HCEC 1CT (cell line): ENCODE measurements around the gene TMEM131L.
A peak's percentile ranks its signal among the peaks of the same experiment; 100 is the strongest.
"Not testable (repeated sequence)": the region's sequence is repeated elsewhere in the genome, so short reads cannot be mapped to it uniquely, and the experiment has no call there.

Experiments
- DNase-seq: peaks from one replicate; pipeline ENCODE4 v3.0.0-alpha.2; 2017

Gene TMEM131L

DNA sequence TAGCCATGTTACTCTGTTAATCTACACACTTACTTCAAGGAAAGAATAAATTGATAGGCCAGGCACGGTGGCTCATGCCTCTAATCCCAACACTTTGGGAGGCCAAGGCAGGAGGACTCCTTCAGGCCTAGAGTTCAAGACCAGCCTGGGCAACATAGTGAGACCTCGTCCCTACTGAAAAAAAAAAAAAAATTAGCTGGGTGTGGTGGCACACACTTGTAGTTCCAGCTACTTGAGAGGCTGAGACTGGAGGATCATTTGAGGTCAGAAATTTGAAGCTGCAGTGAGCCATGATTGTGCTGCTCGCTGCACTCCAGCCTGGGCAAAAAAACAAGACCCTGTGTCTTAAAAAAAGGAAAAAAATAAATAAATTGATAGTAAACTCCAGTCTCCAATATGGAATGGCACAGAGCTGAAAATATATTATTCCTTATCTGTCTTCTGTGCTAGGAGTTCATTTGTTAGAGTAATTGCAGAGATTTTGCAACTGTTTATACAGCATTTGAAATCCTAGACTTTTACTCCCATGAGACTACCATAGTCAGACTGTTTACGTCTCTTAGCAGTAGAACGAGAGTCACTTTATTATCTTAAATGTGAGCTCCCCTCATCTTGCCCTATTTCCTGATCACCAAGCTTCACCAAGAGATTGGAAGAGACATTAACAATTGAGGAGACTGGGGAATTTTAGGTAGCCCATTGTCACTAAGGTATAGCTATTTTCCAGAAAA lies 18.8 kb upstream of the TMEM131L start:
- no peak for DNase-seq

DNA sequence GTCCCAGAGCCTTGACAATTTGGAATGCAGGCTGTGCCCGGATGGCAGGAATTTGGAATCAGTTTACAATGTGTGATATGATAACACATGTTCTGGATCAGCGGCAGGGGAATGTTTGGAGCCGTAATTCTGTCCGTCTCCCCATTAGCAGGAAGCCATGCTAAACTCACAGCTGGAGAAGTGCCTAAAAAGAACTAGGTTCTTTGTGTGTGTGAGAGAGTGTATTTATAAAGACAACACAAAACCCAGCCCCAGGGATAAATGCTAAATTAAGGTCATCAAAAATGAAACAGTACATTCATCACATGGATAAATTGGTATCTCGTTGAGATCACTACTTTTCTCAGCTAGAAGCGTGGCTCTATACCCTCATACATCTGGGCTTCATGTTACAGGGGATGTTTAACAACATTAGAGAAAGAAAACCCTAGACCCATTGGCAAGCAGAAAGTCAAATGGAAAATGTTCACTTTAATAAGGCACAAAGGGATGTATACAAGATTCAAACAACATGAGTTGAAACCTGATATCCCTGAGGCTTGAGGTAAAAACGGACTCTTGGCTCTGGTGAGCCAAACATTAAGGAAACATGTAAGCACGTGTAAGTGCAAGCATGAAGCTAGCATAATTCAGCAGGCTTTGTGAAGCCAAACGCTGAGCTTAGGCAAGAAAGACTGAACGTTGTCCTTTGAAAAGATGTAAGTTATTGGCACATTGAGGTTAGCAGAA lies 18.0 kb upstream of the TMEM131L start:
- no peak for DNase-seq

DNA sequence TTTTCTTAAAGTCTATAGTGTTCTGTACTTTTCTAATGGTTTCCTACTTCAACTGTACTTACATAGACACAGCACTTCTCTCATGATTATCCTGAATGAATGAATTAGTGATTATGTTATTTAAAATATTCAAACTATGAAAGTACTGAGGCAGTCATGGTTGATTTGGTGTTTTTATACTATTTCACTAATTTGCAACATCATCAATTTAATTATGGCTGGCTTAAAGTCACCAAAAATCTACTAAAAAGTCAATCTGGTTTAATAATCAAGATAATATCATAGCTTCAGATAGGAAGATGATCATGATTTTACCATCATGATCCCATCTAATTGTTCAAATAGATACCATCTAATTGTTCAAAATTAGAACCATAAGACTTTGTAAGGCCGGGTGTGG lies 16.8 kb upstream of the TMEM131L start:
- no peak for DNase-seq

DNA sequence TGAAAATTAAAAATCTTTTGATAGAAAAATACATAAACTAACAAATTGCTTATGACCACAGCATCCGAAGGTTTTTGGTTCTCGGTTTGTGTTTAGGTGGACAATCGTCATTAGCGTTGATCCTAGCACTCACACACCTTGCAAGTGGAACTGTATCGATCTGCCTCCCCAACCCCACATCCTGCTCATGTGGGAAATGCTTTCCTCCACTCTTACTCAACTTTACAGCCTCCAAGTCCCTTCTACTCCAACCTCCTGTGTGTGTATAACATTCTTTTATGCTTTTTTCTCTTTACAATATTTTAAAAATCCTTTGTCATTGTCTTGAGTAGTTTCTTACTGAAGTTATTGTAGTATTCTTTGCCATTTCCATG lies 15.6 kb upstream of the TMEM131L start:
- DNase-seq, result no peak

DNA sequence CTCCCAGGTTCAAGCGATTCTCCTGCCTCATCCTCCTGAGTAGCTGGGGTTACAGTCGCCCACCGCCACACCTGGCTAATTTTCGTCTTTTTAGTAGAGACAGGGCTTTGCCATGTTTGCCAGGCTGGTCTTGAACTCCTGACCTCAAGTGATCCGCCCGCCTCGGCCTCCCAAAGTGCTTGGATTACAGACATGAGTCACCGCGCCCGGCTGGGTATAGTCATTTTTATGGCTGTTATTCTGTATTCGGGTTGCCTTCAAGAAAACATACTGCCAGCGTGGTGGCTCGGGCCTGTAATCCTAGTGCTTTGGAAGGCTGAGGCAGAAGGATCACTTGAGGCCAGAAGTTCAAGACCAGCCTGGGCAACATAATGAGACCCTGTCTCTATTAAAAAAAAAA lies 15.0 kb upstream of the TMEM131L start:
- not testable (repeated sequence) for DNase-seq

DNA sequence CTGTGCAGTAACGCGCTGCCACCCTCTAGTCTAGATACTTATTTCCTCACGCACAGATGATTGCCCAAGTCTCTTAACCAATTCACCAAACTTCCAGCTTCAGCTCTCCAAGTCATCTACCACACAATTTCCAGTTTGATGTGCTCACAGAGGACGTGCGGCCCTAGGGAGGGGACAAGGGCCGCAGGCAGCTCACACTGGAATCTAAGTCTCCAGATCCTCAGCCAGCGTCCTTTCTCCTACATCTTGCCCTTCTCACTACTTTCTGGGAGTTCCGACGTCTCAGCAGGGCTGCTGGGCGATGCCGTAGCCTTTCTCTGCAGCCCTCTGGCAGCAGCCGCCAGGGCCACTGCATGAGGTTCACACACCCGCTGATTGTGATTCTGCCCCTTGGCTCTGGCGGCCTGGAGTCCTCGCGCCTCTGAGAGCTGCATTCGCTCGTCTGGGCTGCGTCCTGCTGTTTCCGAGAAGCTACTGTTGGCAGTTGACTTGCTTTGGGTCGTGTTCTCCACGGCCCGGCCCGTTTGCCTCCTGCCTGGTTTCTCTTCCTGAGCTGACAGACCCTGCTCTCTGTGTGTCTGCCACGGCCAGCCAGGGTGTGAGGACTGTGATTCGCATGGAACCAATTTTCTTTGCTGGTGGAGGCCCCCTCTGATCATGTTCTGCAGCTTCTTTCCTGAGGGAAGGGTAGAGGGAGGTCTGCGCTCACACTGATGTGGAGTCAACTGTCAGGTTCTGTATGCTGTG lies 14.1 kb upstream of the TMEM131L start:
- no peak for DNase-seq

DNA sequence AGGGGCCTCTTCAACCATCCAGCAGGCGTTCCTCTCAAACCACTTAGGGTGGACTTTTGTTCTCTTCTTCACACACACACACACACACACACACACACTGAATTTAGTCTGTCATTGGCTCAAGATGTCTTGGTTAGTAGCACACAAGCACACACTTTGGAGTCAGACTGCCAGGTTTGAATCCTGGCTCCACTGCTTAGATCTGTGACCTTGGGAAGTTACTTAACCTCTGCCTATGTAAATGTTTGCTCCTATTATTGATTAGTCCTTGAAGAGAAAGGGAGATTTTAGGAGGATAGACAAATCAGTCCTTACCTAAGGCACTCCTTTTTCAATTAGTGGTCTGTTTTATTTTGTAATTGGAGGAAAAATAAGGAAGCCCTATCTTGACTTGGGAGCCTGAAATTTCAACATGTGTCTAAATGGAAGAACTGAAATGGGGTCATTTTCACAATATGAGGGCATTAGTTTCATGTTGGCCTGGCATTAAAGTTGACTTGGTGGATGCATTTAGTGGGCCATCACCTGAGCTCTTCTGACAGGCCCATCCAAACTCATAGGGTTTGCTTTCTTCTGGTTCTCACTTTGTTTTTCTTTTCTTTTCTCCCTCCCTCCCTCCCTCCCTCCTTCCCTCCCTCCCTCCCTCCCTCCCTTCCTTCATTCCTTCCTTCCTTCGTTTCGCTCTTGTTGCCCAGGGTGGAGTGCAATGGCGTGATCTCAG lies 13.3 kb upstream of the TMEM131L start:
- DNase-seq, result no peak

DNA sequence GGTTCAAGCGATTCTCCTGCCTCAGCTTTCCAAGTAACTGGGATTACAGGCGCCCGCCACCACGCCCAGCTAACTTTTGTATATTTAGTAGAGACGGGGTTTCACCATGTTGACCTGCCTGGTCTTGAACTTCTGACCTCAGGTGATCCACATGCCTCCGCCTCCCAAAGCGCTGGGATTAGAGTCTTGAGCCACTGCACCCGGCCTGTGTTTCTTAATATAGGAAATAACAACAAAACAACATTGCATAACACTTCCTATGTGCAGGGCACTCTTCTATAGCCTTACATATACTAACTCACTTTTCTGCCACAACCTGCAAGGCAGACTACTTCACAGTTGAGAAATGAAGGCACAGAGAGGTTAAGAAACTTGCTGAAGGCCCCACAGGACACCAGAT lies 12.8 kb upstream of the TMEM131L start:
- DNase-seq, result no peak

DNA sequence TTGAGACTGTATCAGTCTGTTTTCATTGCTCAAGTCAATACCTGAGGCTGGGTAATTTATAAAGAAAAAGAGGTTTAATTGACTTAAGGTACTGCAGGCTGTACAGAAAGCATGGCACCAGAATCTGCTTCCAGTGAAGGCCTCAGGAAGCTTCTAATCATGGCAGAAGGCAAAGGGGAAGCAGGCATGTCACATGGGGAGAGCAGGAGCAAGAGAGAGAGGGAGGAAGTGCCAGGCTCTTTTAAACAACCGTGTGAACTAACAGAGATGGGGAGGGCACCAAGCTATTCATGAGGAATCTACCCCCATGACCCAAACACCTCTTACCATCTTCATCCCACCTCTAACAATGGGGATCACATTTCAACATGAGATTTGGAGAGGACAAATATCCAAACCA lies 7.2 kb upstream of the TMEM131L start:
- no peak for DNase-seq

DNA sequence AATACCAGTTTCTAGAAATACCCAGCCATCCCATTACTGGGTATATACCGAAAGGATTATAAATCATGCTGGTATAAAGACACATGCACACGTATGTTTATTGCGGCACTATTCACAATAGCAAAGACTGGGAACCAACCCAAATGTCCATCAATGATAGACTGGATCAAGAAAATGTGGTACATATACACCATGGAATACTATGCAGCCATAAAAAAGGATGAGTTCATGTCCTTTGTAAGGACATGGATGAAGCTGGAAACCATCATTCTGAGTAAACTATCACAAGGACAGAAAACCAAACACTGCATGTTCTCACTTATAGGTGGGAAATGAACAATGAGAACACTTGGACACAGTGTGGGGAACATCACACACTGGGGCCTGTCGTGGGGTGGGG lies 4.6 kb upstream of the TMEM131L start:
- DNase-seq, result not testable (repeated sequence)

DNA sequence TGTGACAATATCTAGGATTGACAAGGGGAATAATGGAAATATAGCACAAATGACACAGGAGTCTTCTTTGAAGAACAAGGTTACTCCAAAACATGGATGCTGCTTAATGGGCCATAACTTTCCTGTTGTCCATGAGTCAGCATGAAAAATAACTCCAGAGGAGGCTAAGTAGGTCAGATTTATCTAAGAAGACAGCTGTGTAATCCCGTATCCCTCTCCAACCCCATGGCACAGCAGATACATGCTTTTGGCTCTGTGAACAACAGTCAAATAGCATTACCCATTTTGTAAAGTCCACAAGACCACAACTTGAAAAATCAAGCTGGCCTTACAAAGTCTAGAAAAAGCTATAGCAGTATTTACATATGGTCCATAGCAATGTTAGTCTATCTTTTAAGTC lies 2.1 kb upstream of the TMEM131L start:
- no peak for DNase-seq

DNA sequence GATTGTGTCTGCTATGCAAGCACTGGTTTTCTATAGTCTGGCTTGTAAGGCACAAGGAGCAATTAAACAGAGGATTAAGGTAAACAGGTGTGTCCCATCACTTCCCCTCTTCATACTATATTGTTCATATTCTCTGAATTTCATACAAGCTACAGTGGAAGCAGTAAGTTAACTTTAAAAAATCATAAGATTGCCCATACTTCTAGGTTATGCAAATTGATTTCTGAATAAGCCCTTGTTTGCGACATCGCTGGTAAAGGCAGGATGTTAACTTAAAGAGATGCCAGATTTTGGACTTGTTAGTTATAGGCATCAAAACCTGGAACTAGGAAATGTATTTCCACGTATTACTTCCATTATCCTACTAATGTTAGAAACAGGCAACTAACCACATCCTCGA lies 1.0 kb upstream of the TMEM131L start:
- DNase-seq, result no peak

DNA sequence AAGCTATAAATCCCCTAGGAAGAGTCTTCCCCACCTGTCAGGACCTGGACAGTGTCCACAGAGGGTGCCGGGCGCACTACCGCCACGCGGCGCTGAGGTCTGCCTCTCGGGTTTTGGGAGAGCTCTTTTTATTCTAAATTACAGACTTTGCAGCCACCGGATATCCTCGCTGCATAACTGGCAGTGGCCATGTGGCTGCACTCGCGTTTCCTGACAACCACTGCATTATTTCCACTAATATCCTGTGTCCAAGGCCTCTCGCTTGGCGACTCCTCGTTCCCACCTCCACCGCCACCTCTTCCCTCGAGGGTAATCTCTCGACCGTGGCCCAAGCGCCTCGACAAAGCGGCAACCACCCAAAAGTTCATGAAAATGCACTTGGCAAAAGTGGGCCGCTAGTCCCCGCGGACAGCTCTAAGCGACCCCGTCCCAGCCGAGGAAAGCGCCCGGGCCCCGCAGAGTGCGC lies 512 bp upstream of the TMEM131L start:
- DNase-seq, result peak; percentile 28

DNA sequence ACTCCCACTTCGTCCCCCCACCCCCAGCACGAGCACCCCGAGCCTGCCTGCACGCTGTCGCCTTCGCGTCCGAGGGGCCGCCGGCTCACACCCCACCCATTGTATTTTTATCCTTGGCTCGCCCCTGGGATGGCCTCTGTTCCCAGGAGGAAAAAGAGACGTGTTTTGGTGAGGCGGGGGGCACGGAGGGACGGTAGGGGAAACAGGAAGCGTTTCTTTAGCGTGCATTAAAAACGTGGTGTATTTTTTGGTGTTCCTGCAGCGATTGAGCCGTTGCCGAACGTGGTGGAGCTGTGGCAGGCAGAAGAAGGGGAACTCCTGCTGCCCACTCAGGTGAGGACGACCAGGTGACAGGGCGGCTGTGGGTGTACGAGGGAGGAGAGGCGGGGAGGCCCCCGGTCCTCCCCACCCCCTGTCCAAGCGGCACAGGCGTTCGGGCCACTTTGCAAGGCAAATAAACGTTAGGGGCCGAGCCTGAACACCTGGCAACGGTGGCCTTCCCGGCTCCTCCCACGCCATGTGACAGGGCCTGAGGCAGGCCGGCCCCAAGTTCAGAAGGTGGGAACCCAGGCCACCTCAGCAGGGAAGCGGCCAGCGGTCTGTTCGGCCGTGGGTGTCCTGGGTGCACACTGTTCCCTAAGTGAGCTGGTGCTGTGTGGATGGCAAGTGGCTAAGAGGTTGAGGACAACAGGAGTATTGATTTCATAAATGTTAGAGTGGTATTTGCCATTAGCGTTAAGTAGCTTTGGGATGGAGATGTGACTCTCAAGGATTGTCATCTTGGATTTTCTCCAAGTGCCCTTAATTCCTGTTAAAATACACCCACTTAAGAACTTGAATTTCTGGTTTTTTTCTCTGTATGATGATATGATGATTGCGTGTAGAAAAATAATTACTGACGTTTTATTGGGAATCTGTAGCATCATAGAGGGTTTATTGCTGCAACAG lies 1.1 kb downstream of the TMEM131L start:
- no peak for DNase-seq

DNA sequence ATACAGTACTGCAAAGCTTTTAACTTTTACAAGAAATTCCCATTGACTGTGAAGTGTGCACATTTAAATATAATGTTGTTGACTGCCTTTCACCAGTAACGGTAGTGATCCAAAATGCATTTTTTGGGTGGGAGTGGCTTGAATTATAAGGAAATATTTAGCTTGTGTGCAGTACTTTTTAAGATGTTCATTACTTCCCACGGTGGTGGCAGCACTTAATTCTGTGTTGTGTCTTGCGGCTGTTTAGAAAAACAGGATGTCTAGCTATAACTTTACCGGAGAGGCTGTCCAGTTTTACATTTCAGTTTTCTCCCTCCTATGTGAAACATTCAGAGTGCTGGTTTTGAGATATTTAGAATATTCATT lies 1.7 kb downstream of the TMEM131L start:
- DNase-seq, result no peak

DNA sequence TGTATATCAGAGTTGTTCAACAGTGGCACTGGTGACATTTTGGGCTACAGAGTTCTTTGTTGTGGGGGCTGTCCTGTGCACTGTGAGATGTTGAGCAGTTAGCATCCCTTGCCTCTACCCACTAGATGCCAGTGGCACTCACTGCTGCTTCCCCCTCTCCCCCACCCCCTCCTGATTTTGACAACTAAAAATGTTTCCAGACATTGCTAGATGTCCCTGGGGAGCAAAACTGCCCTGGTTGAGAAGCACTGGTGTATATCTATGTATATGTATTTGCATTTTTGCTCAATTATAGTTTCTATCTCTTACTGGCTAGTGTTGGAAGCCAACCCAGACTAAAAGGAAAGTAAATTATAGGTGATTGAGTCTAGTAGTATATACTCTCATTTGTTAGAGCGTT lies 2.4 kb downstream of the TMEM131L start:
- DNase-seq, result no peak

DNA sequence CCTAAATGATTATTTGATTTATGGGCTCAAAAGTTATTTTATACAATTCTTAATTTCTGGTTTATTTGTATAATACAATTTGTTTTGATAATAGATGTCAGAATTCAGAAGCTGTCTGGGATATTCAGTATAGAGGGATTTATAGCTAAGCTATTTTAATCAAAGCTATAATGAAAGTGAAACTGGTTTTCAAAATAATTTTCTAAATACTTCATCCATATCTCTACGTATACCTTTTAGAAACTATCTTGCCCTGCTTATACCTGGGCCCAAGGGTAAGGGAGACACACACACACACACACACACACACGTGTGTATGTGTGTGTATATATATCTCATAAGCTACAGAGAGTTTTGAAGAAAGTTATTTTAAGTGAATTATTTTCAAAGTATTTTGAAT lies 2.9 kb downstream of the TMEM131L start:
- no peak for DNase-seq

DNA sequence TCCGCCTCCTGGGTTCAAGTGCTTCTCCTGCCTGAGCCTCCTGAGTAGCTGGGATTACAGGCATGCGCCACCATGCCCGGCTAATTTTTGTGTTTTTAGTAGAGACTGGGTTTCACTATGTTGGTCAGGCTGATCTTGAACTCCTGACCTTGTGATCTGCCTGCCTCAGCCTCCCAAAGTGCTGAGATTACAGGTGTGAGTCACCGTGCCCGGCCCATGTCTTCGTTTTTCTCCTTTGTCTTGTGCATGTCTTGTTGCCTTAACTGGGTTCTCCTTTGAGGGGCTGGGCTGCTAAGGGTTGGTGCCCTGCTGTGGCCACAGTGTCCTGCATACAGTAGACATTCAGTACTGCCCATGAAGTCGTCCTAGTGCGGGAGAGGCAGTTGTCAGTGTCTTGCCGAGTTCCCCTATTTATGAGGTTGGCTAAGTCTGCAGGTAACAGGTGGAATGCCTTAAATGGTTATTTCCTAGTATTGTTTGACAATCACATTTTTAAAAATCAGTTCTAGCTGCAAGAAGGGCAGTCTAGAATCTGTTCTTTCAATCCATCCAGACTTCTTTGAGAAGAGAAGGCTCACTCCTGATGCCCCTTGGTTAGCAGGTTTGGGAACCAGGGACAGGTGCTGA lies 5.0 kb downstream of the TMEM131L start:
- DNase-seq, result not testable (repeated sequence)

DNA sequence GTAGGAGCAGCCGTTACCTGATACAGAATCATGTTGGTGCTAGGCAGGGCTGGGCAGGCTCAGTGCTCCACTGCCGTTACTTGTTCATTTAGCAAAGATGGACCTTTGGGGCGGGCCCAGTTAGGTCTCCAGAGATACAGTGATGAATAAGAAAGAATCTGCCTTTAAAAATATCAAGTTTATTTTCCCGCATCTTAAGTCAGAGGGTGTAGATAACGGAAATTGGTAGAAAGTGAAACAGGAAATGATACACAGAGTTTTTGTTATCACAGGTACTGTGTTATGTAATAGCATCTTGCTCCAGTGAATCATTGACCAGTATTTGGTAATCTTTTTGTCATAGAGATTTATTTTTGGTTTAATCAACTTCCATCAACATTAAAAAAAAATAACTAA lies 5.5 kb downstream of the TMEM131L start:
- no peak for DNase-seq

DNA sequence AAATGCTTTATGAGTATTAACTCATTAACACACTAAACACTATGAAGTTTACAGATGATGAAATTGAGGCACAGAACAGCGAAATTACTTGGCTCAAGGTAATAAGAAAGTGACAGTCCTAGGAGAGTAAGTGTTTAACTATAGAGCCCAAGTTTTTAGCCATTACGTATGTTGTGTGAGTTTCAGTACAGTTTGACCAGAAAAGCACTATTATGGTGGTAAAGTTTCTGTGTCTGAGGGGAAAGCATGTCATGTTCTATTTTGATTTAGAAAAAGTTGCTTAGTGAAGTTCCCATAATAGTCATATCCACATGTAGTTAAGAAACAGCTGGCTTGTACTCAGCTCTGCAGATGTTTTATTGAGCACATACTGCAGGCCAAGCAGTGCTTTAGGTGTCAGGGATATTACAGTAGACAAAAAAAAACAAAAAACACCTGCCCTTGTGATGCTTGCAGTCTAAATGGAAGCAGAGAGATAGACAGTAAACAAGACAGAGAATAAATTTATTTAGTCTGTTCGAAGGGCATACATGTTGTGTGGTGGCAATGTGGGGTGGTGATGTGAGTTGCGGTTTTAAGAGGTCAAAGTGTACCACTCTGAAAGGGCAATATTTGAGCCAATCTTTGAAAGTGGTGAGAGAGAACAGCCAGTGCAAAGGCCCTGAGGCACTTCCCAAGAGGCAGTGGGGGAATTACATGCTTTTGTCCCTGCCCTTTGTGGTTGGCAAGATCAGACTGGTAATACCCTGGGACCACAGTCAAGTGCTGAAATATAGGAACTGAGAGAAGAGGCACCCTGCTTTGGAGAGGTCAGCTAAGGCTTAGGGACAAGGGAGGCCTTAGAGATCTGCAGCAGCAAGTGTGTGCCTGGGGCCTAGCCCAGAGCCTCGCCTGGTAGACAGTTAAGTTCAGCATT lies 6.2 kb downstream of the TMEM131L start:
- no peak for DNase-seq

DNA sequence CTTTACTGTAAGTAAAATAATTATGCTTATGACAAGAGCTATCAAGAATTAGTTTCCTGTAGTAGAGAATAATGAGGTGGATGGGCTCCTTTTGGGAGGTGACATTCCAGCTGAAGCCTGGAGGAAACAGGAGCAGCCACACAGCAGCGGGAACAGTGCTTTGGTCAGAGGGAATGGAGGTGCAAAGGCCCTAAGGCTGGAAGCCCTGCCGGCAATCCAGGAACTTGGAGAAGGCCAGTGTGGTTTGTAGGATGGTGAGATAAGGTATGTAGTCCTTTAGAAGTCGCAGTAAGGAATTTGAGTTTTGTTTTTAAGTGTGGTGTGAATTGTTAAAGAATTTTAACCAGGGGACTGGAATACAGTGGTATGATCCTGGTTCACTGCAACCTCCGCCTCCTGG lies 8.1 kb downstream of the TMEM131L start:
- DNase-seq, result no peak
